ENCODE data around the gene CEP135. TPM values are rescaled to one million over a fixed set of nuclear protein-coding genes. Genes with fewer than 3 reads are reported as not detected.

Gene CEP135
- polyA plus RNA-seq, 1 experiment, result 2.0 TPM

DNA sequence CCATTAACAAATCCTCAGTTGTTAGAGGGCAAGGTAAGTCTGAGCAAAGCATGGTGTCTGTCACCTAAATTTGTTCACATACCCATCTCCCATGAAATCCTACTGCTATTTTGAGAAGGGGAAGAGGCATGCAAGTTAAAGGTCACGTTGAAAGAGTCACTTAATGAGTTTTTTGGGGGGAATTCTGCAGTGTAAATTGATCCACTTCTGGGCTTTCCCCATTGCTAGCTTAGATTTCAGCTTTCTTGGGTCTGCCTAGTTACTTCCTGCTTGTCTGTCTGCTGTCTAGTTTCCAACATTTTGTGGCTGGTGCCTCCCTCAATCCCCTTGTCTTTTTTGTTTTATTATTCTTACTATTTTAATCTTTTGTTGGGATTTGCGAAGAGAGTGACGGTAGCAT is 32.0 kb downstream of the CEP135 start:
- ChIA-PET POLR2A (no interaction called here), CTCF (no interaction called here)
- DNase-seq (ENCODE audit: low read depth), result no peak
- no peaks in the 10 kb centered on the region; the same call in 1 of the 2 replicates for H3K36me3 ChIP-seq (ENCODE audit: control insufficient read depth, insufficient read depth, low read length)
- H3K4me3 ChIP-seq (ENCODE audit: low read depth, low read length), result no peak overlapping the region
- H3K27me3 ChIP-seq (ENCODE audit: control insufficient read depth, insufficient read depth, low read length), result no peaks in the 10 kb centered on the region
- TF ChIP-seq, protein P1, sequence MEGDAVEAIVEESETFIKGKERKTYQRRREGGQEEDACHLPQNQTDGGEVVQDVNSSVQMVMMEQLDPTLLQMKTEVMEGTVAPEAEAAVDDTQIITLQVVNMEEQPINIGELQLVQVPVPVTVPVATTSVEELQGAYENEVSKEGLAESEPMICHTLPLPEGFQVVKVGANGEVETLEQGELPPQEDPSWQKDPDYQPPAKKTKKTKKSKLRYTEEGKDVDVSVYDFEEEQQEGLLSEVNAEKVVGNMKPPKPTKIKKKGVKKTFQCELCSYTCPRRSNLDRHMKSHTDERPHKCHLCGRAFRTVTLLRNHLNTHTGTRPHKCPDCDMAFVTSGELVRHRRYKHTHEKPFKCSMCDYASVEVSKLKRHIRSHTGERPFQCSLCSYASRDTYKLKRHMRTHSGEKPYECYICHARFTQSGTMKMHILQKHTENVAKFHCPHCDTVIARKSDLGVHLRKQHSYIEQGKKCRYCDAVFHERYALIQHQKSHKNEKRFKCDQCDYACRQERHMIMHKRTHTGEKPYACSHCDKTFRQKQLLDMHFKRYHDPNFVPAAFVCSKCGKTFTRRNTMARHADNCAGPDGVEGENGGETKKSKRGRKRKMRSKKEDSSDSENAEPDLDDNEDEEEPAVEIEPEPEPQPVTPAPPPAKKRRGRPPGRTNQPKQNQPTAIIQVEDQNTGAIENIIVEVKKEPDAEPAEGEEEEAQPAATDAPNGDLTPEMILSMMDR (IDR thresholded peaks at IDR 0.05; ENCODE audit: insufficient read depth, low read depth, low read length), result no peak

DNA sequence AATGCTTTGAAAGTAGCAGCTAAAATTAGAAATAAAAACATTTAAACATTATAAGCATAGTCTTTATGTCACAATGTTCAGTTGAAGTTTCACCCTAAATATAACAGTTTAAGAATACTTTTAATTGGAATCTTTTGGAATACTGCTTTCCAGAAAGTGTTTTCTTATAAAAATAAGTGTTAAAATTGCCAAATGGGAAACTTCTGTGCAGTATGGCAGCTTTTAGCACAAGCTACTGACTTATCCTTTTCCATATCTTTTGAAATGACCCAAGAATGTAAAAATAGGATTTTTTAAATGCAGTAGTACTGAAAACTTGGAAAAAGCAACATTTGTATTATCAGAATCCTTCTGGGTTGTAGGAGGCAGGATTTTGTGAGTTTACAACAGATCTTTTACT is 34.2 kb downstream of the CEP135 start:
- no peaks in the 10 kb centered on the region for H3K27me3 ChIP-seq (ENCODE audit: control insufficient read depth, insufficient read depth, low read length)
- CTCF ChIA-PET, result interaction anchor here (1.0 kb wide), 1 partner anchor 16 kb away, joined by 3 read pairs; no protein-coding TSS in a partner anchor
- H3K36me3 ChIP-seq (ENCODE audit: control insufficient read depth, insufficient read depth, low read length), result no peaks in the 10 kb centered on the region; the same call in 1 of the 2 replicates
- POLR2A ChIA-PET, result no interaction called here
- no peak for DNase-seq (ENCODE audit: low read depth)
- no peak overlapping the region for H3K4me3 ChIP-seq (ENCODE audit: low read depth, low read length)
- TF ChIP-seq, protein P1 (IDR thresholded peaks at IDR 0.05; ENCODE audit: insufficient read depth, low read depth, low read length), result no peak

GRCh38 chr4:55989766-55990165 is 41.0 kb downstream of the CEP135 start:
- DNase-seq (ENCODE audit: low read depth), result no peak
- H3K36me3 ChIP-seq (ENCODE audit: control insufficient read depth, insufficient read depth, low read length), result no peaks in the 10 kb centered on the region; the same call in 1 of the 2 replicates
- POLR2A ChIA-PET, result no interaction called here
- no peaks in the 10 kb centered on the region for H3K27me3 ChIP-seq (ENCODE audit: control insufficient read depth, insufficient read depth, low read length)
- no peak overlapping the region for H3K4me3 ChIP-seq (ENCODE audit: low read depth, low read length)
- CTCF ChIA-PET, result interaction anchor here (0.7 to 1.2 kb wide), 2 partner anchors 9 to 224 kb away, joined by 3 to 6 read pairs; no protein-coding TSS in a partner anchor
- TF ChIP-seq, protein P1 (IDR thresholded peaks at IDR 0.05; ENCODE audit: insufficient read depth, low read depth, low read length), result no peak

DNA sequence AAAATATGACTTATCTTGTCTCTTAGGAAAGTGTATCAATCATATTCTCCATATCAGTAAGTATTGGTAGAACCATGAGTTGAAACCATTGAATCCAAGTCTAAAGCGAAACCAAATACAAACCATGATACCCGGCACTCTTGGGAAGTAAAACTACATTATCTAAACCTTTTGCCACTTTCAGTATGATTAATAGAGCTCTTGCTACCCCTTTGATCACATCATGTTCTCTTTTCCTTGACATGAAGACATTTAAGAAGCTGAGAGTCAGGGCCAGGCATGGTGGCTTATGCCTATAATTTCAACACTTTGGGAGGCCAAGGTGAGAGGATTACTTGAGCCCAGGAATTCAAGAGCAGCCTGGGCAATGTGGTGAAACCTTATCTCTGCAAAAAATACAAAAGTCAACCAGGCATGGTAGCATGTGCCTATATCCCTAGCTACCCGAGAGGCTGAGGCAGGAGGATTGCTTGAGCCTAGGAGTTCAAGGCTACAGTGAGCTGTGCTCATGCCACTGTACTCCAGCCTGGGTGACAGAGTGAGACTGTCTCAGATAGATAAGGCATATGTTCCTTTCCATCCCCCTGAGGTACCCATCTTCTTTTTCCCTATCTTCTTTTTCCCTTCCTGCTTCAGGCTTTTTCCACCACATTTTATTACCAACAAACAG is 45.4 kb downstream of the CEP135 start:
- TF ChIP-seq, protein P1 (IDR thresholded peaks at IDR 0.05; ENCODE audit: insufficient read depth, low read depth, low read length), result no peak
- no peak for DNase-seq (ENCODE audit: low read depth)
- ChIA-PET CTCF (interaction anchor here (0.6 kb wide), 1 partner anchor 516 kb away, joined by 3 read pairs; no protein-coding TSS in a partner anchor), POLR2A (no interaction called here)
- Histone ChIP-seq H3K36me3 (ENCODE audit: control insufficient read depth, insufficient read depth, low read length) (no peaks in the 10 kb centered on the region), H3K27me3 (ENCODE audit: control insufficient read depth, insufficient read depth, low read length) (no peaks in the 10 kb centered on the region), H3K4me3 (ENCODE audit: low read depth, low read length) (no peak overlapping the region)

DNA sequence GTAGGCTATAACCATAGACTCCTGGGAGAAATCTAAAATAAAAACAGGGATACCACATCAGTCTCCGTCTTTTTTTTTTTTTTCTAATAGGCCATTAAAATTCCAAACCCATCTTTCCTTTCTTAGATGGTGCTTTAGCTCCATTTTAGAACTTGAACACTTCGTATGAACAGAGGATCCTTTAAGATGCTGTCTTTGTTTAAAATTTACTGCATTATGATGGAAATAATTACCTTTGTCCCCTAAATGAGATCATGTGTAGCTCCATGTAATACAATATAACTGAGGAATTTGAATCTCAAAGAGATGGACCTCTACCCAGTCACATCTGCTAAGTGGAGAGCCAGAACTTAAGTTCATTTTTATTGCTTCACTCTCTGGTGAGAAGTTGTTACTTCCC is 47.9 kb downstream of the CEP135 start:
- no peaks in the 10 kb centered on the region for H3K27me3 ChIP-seq (ENCODE audit: control insufficient read depth, insufficient read depth, low read length)
- ChIA-PET POLR2A (no interaction called here), CTCF (interaction anchor here (1.1 to 2.0 kb wide), 2 partner anchors 9 to 18 kb away, joined by 4 to 5 read pairs; no protein-coding TSS in a partner anchor)
- TF ChIP-seq, protein P1 (IDR thresholded peaks at IDR 0.05; ENCODE audit: insufficient read depth, low read depth, low read length), result no peak
- no peak overlapping the region for H3K4me3 ChIP-seq (ENCODE audit: low read depth, low read length)
- peaks cover 2% of the 10 kb centered on the region; the same call in 1 of the 2 replicates for H3K36me3 ChIP-seq (ENCODE audit: control insufficient read depth, insufficient read depth, low read length)
- no peak for DNase-seq (ENCODE audit: low read depth)

Measured in BJ (cell line).